Suprapubic skin (tissue), 3 donors: ENCODE results near the gene ATP8B1.

Source experiments
- CTCF ChIP-seq, 2 donors: fragments of 200-600 bp in 1 of 2; fragments of 450-650 bp in 1 of 2; sonication (generic) in 1 of 2; IDR thresholded peaks; one replicate each; pipeline ENCODE4 v1.5.1; 2016 to 2019; ENCODE audit warnings: antibody characterized with exemption in 2 of 2, mild to moderate bottlenecking in 1 of 2, moderate library complexity in 1 of 2
- POLR2A ChIP-seq, 2 donors: fragments of 450-650 bp; IDR thresholded peaks; one replicate each; pipeline ENCODE4 v1.6.1; 2017; ENCODE audit warnings: antibody characterized with exemption in 2 of 2, mild to moderate bottlenecking in 2 of 2, moderate library complexity in 2 of 2

GRCh38 chr18:57640749-57641148 lies 162.4 kb downstream of the ATP8B1 start:
- TF ChIP-seq CTCF (IDR thresholded peaks at IDR 0.05) (no peak), POLR2A (IDR thresholded peaks at IDR 0.05) (no peak)
